Measurements from ENCODE around the gene PLA2G4A. TPM values are rescaled to one million over a fixed set of nuclear protein-coding genes. Genes with fewer than 3 reads are reported as not detected.
A peak's percentile ranks its signal among the peaks of the same experiment; 100 is the strongest.

PLA2G4A gene
- total RNA-seq, 1 experiment from 2014 or later: 10.2 TPM

- DNase-seq (ENCODE audit: low read depth): peak; percentile 18
These were observed 198.5 kb downstream of the PLA2G4A start for GRCh38 chr1:187027253-187027652.

- DNase-seq (ENCODE audit: low read depth): no peak
These were observed 203.7 kb downstream of the PLA2G4A start for GRCh38 chr1:187032316-187032981.

- no peak for DNase-seq (ENCODE audit: low read depth)
These were observed 204.4 kb downstream of the PLA2G4A start for GRCh38 chr1:187032982-187033692.

GRCh38 chr1:187033693-187034390 lies 205.1 kb downstream of the PLA2G4A start:
- no peak for DNase-seq (ENCODE audit: low read depth)

- no peak for DNase-seq (ENCODE audit: low read depth)
These were observed 205.8 kb downstream of the PLA2G4A start for GRCh38 chr1:187034501-187034900.

GRCh38 chr1:187037973-187038553 lies 209.3 kb downstream of the PLA2G4A start:
- DNase-seq (ENCODE audit: low read depth): no peak

Other genes starting within 250 kb of the PLA2G4A start
- 29.4 and 29.9 TPM in 2 replicates for gene PTGS2, start 148.5 kb upstream of the PLA2G4A start, total RNA-seq (2014; rRNA removed; shearing (Covaris generic))